Measurements from ENCODE around the gene MIPOL1.

DNA sequence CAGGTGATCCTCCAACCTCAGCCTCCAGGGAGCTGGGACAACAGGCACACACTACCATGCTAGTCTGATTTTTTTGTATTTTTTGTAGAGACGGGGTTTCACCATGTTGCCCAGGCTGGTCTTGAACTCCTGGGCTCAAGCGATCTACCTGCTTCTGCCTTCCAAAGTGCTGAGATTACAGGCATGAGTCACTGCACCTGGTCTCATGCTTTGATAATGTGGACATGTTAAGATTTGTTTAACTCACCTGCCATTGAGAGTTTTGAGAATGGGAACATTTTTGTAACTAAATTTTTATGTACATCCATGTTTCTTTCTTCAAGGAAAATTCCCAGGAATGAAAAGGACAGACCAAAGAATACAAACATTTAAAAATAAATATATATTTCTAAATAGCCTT lies 121.2 kb downstream of the MIPOL1 start:
- TF ChIP-seq, protein P1, sequence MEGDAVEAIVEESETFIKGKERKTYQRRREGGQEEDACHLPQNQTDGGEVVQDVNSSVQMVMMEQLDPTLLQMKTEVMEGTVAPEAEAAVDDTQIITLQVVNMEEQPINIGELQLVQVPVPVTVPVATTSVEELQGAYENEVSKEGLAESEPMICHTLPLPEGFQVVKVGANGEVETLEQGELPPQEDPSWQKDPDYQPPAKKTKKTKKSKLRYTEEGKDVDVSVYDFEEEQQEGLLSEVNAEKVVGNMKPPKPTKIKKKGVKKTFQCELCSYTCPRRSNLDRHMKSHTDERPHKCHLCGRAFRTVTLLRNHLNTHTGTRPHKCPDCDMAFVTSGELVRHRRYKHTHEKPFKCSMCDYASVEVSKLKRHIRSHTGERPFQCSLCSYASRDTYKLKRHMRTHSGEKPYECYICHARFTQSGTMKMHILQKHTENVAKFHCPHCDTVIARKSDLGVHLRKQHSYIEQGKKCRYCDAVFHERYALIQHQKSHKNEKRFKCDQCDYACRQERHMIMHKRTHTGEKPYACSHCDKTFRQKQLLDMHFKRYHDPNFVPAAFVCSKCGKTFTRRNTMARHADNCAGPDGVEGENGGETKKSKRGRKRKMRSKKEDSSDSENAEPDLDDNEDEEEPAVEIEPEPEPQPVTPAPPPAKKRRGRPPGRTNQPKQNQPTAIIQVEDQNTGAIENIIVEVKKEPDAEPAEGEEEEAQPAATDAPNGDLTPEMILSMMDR (IDR thresholded peaks at IDR 0.05; ENCODE audit: insufficient read depth, low read length, poor library complexity, severe bottlenecking): no peak
- TF ChIP-seq EZH2phosphoT487 (conservative IDR thresholded peaks at IDR 0.05; ENCODE audit: low read length): no peak

Data from SU-DHL-6 (cell line).